Measurements from ENCODE around the gene TRPM6. TPM values are rescaled to one million over a fixed set of nuclear protein-coding genes. Genes with fewer than 3 reads are reported as not detected.
"Not testable (repeated sequence)": the region's sequence is repeated elsewhere in the genome, so short reads cannot be mapped to it uniquely, and the experiment has no call there.

The TRPM6 gene
- total and polyA plus RNA-seq, 9 donors = 0.06 to 0.69 (median 0.25) TPM

- no peak for TF ChIP-seq CTCF (IDR thresholded peaks at IDR 0.05)
- TF ChIP-seq EP300 (IDR thresholded peaks at IDR 0.05) = no peak
- TF ChIP-seq POLR2A (IDR thresholded peaks at IDR 0.05) = no peak
- 83 to 87% (median 85%) methylated on average over 6 of the region's 6 CpGs for WGBS, 3 donors
Observed at GRCh38 chr9:74855072-74855471, 32.6 kb downstream of the TRPM6 start.

GRCh38 chr9:74853024-74853423, 34.7 kb downstream of the TRPM6 start:
- WGBS, 3 donors = 88 to 97% (median 96%) methylated on average over 24 to 36 of the region's 36 CpGs
- H3K27ac ChIP-seq; DNase-seq; H3K9me3 ChIP-seq; H3K4me1 ChIP-seq (ENCODE audit: insufficient read depth); H3K36me3 ChIP-seq; intact Hi-C loops (cut with DNase I); H3K27me3 ChIP-seq; H3K4me3 ChIP-seq: not testable (repeated sequence)

More at GRCh38 chr9:74855072-74855471, 32.6 kb downstream of the TRPM6 start:
- no peaks in the 10 kb centered on the region for H3K4me1 ChIP-seq (ENCODE audit: insufficient read depth)
- DNase-seq = no peak
- no peaks in the 10 kb centered on the region for H3K27me3 ChIP-seq
- no peak overlapping the region for H3K27ac ChIP-seq
- no peak overlapping the region for H3K4me3 ChIP-seq
- intact Hi-C loops (cut with DNase I) = no loop called here
- no peaks in the 10 kb centered on the region for H3K9me3 ChIP-seq
- H3K36me3 ChIP-seq = no peaks in the 10 kb centered on the region

GRCh38 chr9:74848153-74848525, 39.6 kb downstream of the TRPM6 start:
- no peak for DNase-seq
- intact Hi-C loops (cut with DNase I) = no loop called here
- H3K4me1 ChIP-seq (ENCODE audit: insufficient read depth) = no peaks in the 10 kb centered on the region
- no peak overlapping the region for H3K27ac ChIP-seq
- TF ChIP-seq EP300 (IDR thresholded peaks at IDR 0.05) = no peak
- TF ChIP-seq CTCF (IDR thresholded peaks at IDR 0.05) = no peak
- no peak for TF ChIP-seq POLR2A (IDR thresholded peaks at IDR 0.05)
- H3K9me3 ChIP-seq = no peaks in the 10 kb centered on the region
- H3K4me3 ChIP-seq = no peak overlapping the region
- 45 to 58% (median 49%) methylated on average over 4 of the region's 4 CpGs for WGBS, 3 donors
- no peaks in the 10 kb centered on the region for H3K36me3 ChIP-seq
- no peaks in the 10 kb centered on the region for H3K27me3 ChIP-seq

- Histone ChIP-seq H3K4me1 (ENCODE audit: insufficient read depth) (no peaks in the 10 kb centered on the region), H3K9me3 (no peaks in the 10 kb centered on the region), H3K36me3 (no peaks in the 10 kb centered on the region), H3K27me3 (no peaks in the 10 kb centered on the region), H3K27ac (no peak overlapping the region), H3K4me3 (no peak overlapping the region)
- no peak for DNase-seq
- intact Hi-C loops (cut with DNase I) = no loop called here
- WGBS, 3 donors = 78 to 81% (median 81%) methylated on average over 5 of the region's 5 CpGs
- TF ChIP-seq POLR2A (IDR thresholded peaks at IDR 0.05) (no peak), CTCF (IDR thresholded peaks at IDR 0.05) (no peak), EP300 (IDR thresholded peaks at IDR 0.05) (no peak)
Observed at GRCh38 chr9:74847478-74848152, 40.1 kb downstream of the TRPM6 start.

- H3K4me1 ChIP-seq (ENCODE audit: insufficient read depth) = no peaks in the 10 kb centered on the region
- H3K36me3 ChIP-seq = no peaks in the 10 kb centered on the region
- no peak overlapping the region for H3K4me3 ChIP-seq
- H3K27ac ChIP-seq = no peak overlapping the region
- H3K27me3 ChIP-seq = no peaks in the 10 kb centered on the region
- 57 to 65% (median 59%) methylated on average over 6 of the region's 6 CpGs for WGBS, 3 donors
- DNase-seq = no peak
- intact Hi-C loops (cut with DNase I) = no loop called here
- H3K9me3 ChIP-seq = no peaks in the 10 kb centered on the region
- TF ChIP-seq POLR2A (IDR thresholded peaks at IDR 0.05) (no peak), CTCF (IDR thresholded peaks at IDR 0.05) (no peak), EP300 (IDR thresholded peaks at IDR 0.05) (no peak)
Observed at GRCh38 chr9:74846766-74847165, 41.0 kb downstream of the TRPM6 start.
